Stimulated activated CD4-positive, alpha-beta T cell treated with anti-CD3 and anti-CD28 coated beads, Interleukin-4, amount 100 ng/mL, for 1 hour (primary cell): Measurements from ENCODE around the gene MCRS1.
"Not testable (repeated sequence)": the region's sequence is repeated elsewhere in the genome, so short reads cannot be mapped to it uniquely, and the experiment has no call there.

Experiments used
- DNase-seq: peaks from one replicate; pipeline ENCODE4 v3.0.0-alpha.2; 2020

MCRS1 gene

DNA sequence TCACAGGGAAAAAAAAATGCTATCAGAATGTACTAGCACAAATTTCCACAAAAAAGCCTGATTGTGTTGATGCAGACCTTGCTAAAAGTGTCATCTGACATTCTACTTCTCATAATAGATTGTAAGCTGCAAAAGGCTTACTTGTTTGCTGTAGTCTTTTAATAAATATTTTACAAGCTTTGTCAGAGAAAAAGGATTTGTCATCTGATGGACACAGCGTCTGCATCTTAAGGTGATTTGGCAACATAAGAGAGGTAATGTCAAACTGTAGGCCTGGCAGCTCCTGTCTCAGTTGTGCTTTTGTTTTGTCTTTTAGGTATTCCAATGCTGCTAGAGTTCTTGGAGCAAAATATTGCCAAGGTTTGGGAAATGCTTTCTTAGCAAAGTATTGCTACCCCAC lies 55.4 kb downstream of the MCRS1 start:
- DNase-seq = no peak

DNA sequence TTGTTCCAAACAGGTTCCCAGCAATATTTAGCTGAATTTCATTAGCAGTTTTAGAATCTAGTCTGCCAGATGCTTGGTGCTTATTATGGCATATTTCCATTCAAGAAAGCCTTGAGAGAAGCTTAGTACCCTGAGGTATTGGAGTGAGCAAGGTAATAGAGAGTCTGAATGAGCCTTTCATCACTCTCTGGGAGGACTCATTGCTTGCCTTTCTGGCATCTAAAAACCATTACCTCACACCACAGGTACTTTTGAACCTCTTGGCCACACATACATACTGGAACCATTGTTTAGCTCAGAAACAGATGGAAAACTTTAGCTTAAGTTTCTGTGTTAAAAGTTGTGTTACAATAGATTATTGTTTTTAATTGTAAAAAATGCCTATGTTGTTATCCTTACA lies 56.5 kb downstream of the MCRS1 start:
- DNase-seq = no peak

DNA sequence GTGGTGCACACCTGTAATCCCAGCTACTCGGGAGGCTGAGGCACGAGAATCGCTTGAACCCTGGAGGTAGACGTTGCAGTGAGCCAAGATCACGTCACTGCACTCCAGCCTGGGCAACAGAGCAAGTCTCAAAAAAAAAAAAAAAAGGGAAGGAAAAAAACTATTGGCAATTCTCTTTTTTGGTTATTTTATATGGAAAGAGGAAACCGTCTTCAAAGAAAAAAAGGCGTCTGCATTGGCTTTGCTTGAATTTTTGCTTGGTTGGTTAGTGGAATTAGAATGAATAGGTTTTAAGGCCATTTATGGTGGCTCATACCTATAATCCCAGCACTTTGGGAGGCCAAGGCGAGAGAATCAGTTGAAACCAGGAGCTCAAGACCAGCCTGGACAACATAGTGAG lies 58.3 kb downstream of the MCRS1 start:
- not testable (repeated sequence) for DNase-seq
